GM19023 (cell line): ENCODE results near the gene FOXP2.
A peak's percentile ranks its signal among the peaks of the same experiment; 100 is the strongest.
"Not testable (repeated sequence)": the region's sequence is repeated elsewhere in the genome, so short reads cannot be mapped to it uniquely, and the experiment has no call there.

Experiments used
- ATAC-seq: cut with Tn5 transposase; IDR thresholded peaks from one replicate; pipeline ENCODE4 v1.9.1; 2021; ENCODE audit warnings: mild to moderate bottlenecking, moderate library complexity; ENCODE audit not compliant: unreplicated experiment

Gene FOXP2

DNA sequence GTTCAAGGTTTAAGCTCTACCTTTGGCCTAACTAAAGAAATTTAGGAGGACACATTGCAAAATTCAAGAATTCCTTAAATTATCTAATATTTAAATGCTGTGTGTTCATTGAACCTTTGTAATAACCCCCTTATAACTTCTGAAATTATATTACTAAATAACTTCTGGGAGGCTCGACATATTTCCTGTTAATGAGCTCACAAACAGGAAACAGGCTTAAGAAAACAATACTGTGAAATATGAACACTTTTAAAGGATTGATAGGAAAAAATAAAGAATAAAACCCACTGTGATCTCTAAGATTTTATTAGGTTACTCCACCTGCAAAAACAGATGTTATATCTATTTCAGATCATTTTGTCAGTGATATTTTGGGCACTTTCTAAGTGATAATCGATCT is 74.1 kb downstream of the FOXP2 start:
- ATAC-seq, result no peak

- ATAC-seq, result not testable (repeated sequence)
Measured at GRCh38 chr7:114497491-114497890, 82.9 kb downstream of the FOXP2 start.

- ATAC-seq, result no peak
Measured at GRCh38 chr7:114502454-114503254, 88.0 kb downstream of the FOXP2 start.

DNA sequence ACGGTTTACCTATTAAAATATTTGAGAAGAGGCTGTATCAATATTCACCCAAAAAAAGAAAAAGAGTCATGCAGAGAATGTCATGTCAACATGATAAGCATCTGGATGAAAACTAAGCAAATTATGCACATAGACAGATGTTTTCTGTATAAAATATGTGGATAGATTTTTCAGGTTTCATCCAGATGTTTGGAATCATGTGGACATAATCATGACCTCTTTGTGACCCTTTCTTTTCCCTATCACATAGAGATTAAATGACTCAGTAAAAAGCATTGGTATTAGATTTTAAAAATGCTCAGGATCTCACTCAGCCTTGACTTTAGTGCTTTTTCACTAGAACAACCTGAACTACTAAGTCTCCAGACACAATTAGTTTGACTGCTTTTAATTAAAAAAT is 90.0 kb downstream of the FOXP2 start:
- ATAC-seq, result no peak

DNA sequence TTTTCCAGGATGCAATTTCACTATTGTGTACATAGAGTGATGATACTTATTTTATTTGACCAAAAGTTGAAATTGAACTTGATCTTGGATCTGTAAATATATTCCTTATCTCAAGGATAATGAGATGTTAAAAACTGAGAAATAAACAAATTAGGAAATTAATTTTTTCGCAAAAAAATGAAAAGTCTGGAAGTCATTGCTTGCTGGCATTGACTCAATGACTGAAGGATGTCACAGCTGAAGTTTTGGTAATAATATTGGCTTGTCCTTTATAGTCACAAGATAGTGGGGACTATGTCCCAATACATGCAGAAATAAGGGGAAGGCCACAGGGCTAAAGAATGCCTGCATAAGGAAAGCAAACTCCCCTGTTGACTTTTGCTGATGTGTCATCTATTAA is 92.8 kb downstream of the FOXP2 start:
- ATAC-seq, result no peak

DNA sequence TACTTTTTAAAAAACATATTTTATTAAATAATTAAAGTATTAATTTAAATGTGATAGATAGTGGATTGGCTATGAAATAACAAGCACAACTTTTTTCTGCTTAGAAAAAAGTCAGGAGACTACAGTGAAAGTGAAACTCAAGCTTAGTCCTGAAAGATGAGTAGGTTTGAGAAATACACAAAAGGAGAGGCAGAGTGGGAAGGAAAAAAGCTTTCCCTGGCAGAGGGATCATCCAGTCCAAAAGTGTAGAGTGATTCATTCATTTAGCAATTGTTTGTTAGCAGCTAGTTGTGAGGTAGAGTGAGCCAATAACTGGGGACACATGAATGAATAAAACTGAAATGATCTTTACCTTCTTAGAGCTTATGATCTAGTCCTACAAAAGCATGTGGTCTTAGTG is 93.5 kb downstream of the FOXP2 start:
- no peak for ATAC-seq

- not testable (repeated sequence) for ATAC-seq
Measured at GRCh38 chr7:114510824-114511223, 96.2 kb downstream of the FOXP2 start.

GRCh38 chr7:114519240-114519639 is 104.6 kb downstream of the FOXP2 start:
- ATAC-seq, result no peak

- ATAC-seq, result no peak
Measured at GRCh38 chr7:114522081-114522480, 107.5 kb downstream of the FOXP2 start.

- no peak for ATAC-seq
Measured at GRCh38 chr7:114527589-114527988, 113.0 kb downstream of the FOXP2 start.

GRCh38 chr7:114530057-114530611 is 115.5 kb downstream of the FOXP2 start:
- ATAC-seq, result no peak

- no peak for ATAC-seq
Measured at GRCh38 chr7:114531326-114531725, 116.7 kb downstream of the FOXP2 start.

DNA sequence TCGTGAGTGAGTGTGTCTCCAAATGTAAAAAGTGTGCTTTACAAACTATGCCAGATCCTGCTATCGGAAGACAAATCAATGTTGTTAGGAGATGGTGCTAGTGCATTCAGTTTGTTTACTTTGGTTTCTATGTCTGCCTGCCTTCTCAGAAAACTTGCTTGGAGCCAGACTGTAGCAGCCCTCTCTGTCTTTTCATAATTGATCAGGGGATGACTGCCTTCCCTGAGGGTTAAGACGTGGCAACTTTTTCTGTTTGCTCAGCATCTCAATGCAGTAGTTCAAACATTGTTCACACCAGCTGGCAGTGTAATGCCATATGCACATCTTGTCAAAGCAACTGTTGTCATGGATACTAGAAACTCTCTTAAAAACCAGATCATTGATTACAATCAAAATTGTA is 118.5 kb downstream of the FOXP2 start:
- ATAC-seq, result no peak

DNA sequence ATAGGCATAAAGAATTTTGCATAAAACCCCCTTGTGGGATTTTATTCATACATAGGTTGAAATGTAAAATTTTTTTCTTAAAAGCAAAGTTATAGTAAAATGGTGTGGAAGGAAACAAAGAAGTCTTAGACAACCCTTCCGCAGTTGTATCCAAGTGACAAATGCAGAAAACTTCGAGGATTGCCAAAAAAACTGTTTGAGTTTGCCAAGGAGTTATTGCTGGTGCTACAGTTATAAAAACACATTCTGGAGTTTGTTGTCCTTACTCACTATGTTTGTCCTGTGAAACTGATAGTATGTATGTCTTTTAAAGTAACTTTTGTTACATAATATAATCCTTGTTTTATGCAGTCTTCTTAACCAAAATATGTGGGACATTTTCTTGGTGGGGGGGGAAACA is 120.3 kb downstream of the FOXP2 start:
- ATAC-seq, result no peak

- no peak for ATAC-seq
Measured at GRCh38 chr7:114539575-114539974, 125.0 kb downstream of the FOXP2 start.

DNA sequence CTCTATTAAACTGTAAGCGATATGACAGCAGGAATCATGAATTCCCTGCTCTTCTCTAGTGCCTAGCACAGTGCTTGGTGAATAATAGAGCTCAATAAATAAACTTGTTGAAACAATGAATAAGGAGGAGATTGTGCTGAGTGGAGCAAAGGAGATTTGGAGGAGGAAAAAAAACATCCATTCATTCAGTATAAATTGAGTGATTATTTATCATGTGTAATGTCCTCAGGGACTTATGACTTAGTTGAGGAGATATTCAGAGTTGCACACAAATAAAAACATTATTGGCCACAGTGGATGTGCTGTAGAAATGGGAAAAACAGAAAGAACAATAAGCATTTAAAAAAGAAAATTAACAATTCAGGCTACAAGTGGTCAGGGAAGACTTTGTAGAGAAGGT is 125.7 kb downstream of the FOXP2 start:
- no peak for ATAC-seq

- not testable (repeated sequence) for ATAC-seq
Measured at GRCh38 chr7:114547346-114547745, 132.7 kb downstream of the FOXP2 start.

- ATAC-seq, result no peak
Measured at GRCh38 chr7:114548081-114548980, 133.7 kb downstream of the FOXP2 start.

- ATAC-seq, result peak; percentile 84
Measured at GRCh38 chr7:114554781-114555537, 140.3 kb downstream of the FOXP2 start.

DNA sequence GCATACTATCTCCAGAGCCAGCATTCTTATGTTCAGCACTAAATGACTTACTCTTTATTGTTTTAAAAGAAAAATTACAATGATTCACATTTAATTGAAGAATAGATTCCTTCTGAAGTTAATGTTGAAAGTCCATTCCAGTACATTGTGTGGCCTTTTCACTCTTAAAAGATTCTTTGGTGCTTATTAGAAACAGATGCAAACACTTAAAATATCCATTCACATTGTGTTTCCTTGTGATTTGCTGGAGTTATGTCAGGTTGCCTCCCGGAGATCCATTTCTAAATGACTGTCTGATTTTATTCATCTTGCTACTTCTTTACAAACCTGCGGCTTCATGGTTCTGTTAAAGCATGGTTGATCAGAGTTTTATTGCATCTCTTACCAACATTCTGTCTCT is 152.8 kb downstream of the FOXP2 start:
- ATAC-seq, result no peak

DNA sequence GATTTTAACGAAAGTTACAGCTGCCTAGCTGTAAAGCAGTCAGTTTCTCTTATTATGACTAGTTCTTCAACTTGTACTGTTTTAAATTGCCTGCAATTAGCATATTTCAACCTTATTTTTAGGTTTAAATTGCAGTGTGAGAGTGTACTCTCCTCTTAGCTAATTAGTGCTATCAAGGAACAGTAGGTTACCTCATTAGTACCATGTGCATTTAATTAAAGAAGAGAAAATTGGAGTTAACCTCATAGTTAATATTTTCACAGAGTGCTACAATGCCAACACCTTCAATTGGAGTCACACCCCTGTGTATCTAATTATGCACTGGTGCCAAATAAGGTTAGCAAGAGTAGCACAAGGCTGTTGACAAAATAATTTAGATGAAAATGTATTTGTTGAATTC is 154.6 kb downstream of the FOXP2 start:
- ATAC-seq, result no peak
